Astrocyte of the spinal cord (primary cell): ENCODE results near the gene NMRK1.

ENCODE experiments used
- DNase-seq: peaks from one replicate; pipeline ENCODE4 v3.0.0; 2011; ENCODE audit warnings: low read depth, low spot score
- H3K4me3 ChIP-seq: 2 replicates; pipeline ENCODE4 v1.5.1; 2011; ENCODE audit warnings: low read depth, mild to moderate bottlenecking, low read length, moderate library complexity
- in situ Hi-C: cut with HindIII; loops from 2 replicates; pipeline ENCODE4 v1.10.0; 2017; ENCODE audit warnings: low sequenced_read_pairs
- TF ChIP-seq, protein P1 (sequence below): IDR thresholded peaks from 2 replicates; pipeline ENCODE4 v1.5.1; 2012; ENCODE audit warnings: low read depth, mild to moderate bottlenecking, low read length, inconsistent platforms

Gene NMRK1

DNA sequence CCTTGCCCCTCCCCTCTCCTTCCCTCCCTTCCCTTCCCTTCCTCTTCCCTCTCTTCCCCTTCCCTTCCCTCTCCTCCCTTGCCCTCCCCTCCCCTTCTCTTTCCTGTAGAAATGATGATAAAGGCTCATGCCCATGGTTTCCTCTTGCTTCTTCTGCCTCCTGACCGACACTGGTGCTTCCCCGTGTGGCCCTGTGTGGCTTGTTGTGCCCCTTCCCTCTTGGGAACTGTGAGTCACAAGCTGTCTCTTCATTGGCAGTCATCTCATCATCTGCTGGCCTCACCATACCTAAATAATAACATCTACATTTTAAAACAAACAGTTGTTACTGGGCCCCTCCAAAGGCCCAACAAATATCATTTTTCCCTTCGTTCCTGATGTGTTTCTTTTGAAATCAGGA lies 48.2 kb downstream of the NMRK1 start:
- in situ Hi-C loops: no loop called here
- DNase-seq: no peak

DNA sequence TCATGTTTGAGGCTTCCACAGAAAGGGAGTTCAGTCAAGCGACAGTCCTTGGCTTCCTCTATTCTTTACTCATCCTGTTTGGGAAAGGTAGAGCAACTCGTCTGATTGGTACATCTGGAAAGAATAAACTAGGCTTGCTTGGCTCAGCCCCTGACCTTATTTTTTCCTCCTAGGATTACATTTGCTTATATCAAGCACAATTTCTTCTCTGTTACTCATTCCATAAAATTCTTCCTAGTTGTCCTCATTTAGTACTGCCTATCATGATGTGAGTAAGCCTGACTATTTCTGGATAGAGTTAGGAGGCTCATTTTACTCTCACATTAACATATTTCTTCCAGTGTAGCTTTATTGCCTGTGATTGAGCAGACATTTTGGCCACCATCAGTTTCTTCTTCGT lies 48.9 kb downstream of the NMRK1 start:
- H3K4me3 ChIP-seq: no peak overlapping the region
- TF ChIP-seq, protein P1, sequence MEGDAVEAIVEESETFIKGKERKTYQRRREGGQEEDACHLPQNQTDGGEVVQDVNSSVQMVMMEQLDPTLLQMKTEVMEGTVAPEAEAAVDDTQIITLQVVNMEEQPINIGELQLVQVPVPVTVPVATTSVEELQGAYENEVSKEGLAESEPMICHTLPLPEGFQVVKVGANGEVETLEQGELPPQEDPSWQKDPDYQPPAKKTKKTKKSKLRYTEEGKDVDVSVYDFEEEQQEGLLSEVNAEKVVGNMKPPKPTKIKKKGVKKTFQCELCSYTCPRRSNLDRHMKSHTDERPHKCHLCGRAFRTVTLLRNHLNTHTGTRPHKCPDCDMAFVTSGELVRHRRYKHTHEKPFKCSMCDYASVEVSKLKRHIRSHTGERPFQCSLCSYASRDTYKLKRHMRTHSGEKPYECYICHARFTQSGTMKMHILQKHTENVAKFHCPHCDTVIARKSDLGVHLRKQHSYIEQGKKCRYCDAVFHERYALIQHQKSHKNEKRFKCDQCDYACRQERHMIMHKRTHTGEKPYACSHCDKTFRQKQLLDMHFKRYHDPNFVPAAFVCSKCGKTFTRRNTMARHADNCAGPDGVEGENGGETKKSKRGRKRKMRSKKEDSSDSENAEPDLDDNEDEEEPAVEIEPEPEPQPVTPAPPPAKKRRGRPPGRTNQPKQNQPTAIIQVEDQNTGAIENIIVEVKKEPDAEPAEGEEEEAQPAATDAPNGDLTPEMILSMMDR: no peak
- in situ Hi-C loops: no loop called here
- DNase-seq: peak; percentile 45

More for the DNA sequence above, 48.2 kb downstream of the NMRK1 start:
- no peak overlapping the region for H3K4me3 ChIP-seq
- TF ChIP-seq, protein P1: no peak

DNA sequence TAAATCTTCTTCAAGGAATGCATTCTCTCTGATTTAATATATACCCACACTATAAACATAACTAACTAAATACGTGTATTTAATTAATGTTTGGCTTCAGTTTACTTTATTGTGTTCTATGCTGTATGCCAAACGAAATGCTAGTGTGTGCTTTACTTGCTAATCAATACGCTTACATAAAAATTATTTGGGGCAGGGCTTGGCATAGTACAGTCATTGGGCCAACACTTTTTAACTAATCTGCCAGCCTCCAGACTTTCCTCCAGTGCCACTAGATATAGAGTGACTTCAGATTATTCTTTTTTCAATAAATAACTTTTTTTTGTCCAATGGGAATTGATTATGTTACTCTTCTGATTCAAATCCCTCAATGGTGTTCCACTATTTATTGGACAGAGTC lies 51.2 kb downstream of the NMRK1 start:
- TF ChIP-seq, protein P1: no peak
- H3K4me3 ChIP-seq: no peak overlapping the region
- no peak for DNase-seq
- in situ Hi-C loops: no loop called here

DNA sequence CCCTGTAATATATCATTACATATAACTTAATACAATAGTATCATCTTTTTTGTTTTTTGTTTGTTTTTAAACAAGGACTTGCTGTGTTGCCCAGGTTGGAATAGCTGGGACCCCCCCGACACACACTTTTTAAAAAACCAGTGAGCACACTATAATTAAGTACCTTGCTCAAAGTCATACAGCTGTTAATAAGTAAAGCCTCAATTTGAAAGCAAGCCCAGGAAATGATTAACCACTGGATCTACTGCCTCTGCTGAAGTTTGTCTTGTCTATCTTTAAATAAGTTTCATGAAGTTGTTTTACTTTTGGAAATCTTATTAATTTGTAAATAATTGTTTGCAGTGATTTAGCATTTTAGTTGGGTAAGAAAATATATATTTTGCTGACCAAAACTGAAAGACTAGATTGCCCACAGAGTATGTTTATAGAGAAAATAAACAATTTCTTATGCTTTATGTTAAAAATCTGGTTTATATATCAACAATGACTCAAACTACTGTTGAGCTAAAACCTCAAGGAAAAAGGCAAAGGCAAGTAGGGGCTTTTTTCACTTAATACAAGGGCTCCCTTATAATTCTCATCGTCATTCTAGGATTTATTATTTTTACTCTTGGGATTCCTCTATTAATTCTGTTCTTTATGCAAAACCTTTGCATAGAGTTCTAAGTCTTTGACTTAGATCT lies 54.0 kb downstream of the NMRK1 start:
- TF ChIP-seq, protein P1: no peak
- no peak for DNase-seq
- in situ Hi-C loops: no loop called here
- no peak overlapping the region for H3K4me3 ChIP-seq

DNA sequence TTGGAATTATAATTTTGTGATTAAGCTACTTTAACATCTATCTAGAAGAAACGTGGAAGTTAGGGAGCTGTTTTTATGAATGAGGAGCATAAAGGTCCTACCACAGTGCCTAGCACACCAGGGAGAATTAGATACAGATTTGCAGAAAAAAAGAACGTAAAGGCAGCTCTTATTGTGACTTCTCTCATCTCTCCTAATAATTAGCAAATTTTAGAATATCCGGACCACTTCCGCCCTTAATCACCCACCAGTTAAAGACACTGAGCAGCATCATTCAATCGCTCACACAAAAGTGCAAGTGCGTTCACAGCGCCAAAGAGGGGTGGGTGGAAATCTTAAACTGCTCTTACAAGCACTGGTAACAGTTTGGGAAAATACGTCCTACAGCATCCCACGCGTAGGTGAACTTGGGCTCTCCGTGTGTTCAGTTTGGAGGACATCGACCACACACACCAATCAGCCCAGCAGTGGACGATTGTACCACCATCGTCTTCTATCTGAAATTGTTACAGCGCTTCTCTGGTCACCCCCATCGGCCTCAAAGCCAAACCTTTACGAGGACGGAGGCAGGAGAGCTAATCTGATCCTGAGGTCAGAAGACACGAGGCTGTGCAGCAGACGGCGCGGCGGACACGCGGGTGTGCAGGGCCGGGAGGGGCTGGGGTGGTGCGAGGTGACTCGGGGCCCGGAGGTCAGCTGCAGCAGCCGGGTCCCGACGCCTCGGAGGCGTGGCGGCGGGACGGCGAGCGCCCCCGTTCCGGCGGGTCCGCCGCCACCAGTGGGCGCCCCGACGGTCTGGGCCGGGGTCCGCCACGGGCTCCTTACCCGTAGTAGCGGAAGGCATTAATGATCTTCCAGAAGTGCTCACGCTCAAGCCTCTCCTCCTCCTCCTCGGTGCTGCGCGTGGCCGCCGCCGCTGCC lies 60.5 kb downstream of the NMRK1 start:
- DNase-seq: peak; percentile 46
- in situ Hi-C loops: no loop called here
- TF ChIP-seq, protein P1: no peak
- H3K4me3 ChIP-seq: peak overlapping the region; percentile 60

DNA sequence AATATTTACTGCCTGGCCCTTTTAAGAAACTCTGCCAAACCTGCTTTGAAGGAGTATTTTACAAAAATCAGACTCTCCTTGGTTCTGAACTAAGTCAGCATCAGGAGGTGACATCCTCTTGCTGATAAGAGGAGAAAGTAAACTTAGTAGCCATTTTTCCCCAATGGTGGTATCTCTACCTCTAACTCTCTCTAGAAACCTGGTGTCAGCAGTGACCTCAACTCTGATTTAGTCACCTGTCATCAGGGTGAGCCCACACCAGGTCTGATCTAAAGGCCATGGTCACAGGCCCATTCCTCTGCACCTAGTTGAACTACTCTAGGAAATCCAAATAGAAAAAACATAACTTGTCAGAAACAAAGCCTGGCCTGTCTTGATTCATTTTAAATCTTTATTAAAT lies 64.1 kb downstream of the NMRK1 start:
- H3K4me3 ChIP-seq: no peak overlapping the region
- in situ Hi-C loops: no loop called here
- no peak for DNase-seq
- TF ChIP-seq, protein P1: no peak
